HL-60/S4 treated with phorbol 12-myristate 13-acetate at 8.2 ng/mL for 4 days and 3 days (cell line): Measurements from ENCODE around the gene MPIG6B.

Experiments used
- in situ Hi-C: fragments of 300-500 bp; cut with MboI; formaldehyde crosslinking; loops from 2 replicates; pipeline ENCODE4 v1.15.0; 2022; ENCODE audit warnings: low sequenced_read_pairs

MPIG6B gene

GRCh38 chr6:31720196-31720770, 2.9 kb upstream of the MPIG6B start:
- in situ Hi-C loops = no loop called here

- in situ Hi-C loops = no loop called here
These were observed 1.7 kb upstream of the MPIG6B start, which contains the start of gene LY6G6C for GRCh38 chr6:31721351-31722020. TSS of gene LY6G6C (minus strand) at chr6:31721746. CDS start at chr6:31721679, 67 bp downstream.

GRCh38 chr6:31722173-31722572, 1.0 kb upstream of the MPIG6B start:
- in situ Hi-C loops = no loop called here

GRCh38 chr6:31723980-31724691, 963 bp downstream of the MPIG6B start:
- in situ Hi-C loops = no loop called here

GRCh38 chr6:31725502-31726350, 2.6 kb downstream of the MPIG6B start:
- in situ Hi-C loops = no loop called here

- in situ Hi-C loops = no loop called here
These were observed 4.0 kb downstream of the MPIG6B start for GRCh38 chr6:31727034-31727716.

- in situ Hi-C loops = no loop called here
These were observed 4.8 kb downstream of the MPIG6B start for GRCh38 chr6:31727717-31728671.

- in situ Hi-C loops = no loop called here
These were observed 5.8 kb downstream of the MPIG6B start, which contains the start of gene DDAH2 for GRCh38 chr6:31728767-31729514. TSS of gene DDAH2 (minus strand) at chr6:31729299. CDS start at chr6:31729161, 138 bp downstream.

GRCh38 chr6:31729515-31729978, 6.4 kb downstream of the MPIG6B start:
- in situ Hi-C loops = no loop called here

- in situ Hi-C loops = no loop called here
These were observed 6.9 kb downstream of the MPIG6B start for GRCh38 chr6:31729979-31730630.

GRCh38 chr6:31730631-31731086, 7.5 kb downstream of the MPIG6B start:
- in situ Hi-C loops = no loop called here

GRCh38 chr6:31732029-31732428, 8.9 kb downstream of the MPIG6B start:
- in situ Hi-C loops = no loop called here

GRCh38 chr6:31733734-31734133, 10.6 kb downstream of the MPIG6B start:
- in situ Hi-C loops = no loop called here

GRCh38 chr6:31734247-31734820, 11.2 kb downstream of the MPIG6B start:
- in situ Hi-C loops = no loop called here

- in situ Hi-C loops = no loop called here
These were observed 11.7 kb downstream of the MPIG6B start for GRCh38 chr6:31734821-31735406.

- in situ Hi-C loops = no loop called here
These were observed 13.0 kb downstream of the MPIG6B start, which contains the start of gene CLIC1 for GRCh38 chr6:31736021-31736767. TSS of gene CLIC1 (minus strand) at chr6:31736530. CDS start at chr6:31736300, 230 bp downstream.
